Endothelial cell of umbilical vein (primary cell): Measurements from ENCODE around the gene XRN2. TPM values are rescaled to one million over a fixed set of nuclear protein-coding genes. Genes with fewer than 3 reads are reported as not detected.

ENCODE experiments used
- BruUV-seq: library from RNA; stranded (reverse); fragments of 400-500 nt; replicated peaks from 2 replicates; lab custom pipeline; 2021; lab: Mats Ljungman, UMichigan
- CTCF ChIA-PET: fragments of 300-600, 350-600 bp; sonication (Branson Sonifier 250); formaldehyde crosslinking; loops from one replicate; lab custom pipeline; 2021; ENCODE audit warnings: antibody characterized with exemption, inconsistent platforms; lab: Charles Lee
- POLR2A ChIA-PET: fragments of 300-600, 350-600 bp; sonication (Branson Sonifier 250); formaldehyde crosslinking; loops from one replicate; lab custom pipeline; 2021; ENCODE audit warnings: antibody characterized with exemption, inconsistent platforms; lab: Charles Lee
- DNase-seq: peaks from one replicate; pipeline ENCODE4 v3.0.0-alpha.2; 2011; ENCODE audit warnings: low read depth, low spot score
- FAIRE-seq: peaks from 2 replicates; lab custom pipeline; 2011; peaks lifted over from hg19 to GRCh38; lab: Jason Lieb, UNC
- H2AFZ ChIP-seq: 2 replicates; pipeline ENCODE4 v1.6.0; 2012; ENCODE audit warnings: low read depth, low read length, control low read depth, inconsistent platforms
- H3K27ac ChIP-seq: 2 replicates; pipeline ENCODE4 v1.5.1; 2011; ENCODE audit warnings: low read depth, mild to moderate bottlenecking, control low read depth, low read length, moderate library complexity; ENCODE audit not compliant: insufficient read depth
- H3K27me3 ChIP-seq, 2 experiments: 2 replicates each; pipeline versions ENCODE4 v1.6.0 to v1.6.1; 2011; ENCODE audit warnings: low read length in 2 of 2, mixed read lengths in 1 of 2; ENCODE audit not compliant: control insufficient read depth in 2 of 2, insufficient read depth in 2 of 2
- H3K36me3 ChIP-seq, 2 experiments: 2 replicates in 1 of 2; 3 replicates in 1 of 2; pipeline ENCODE4 v1.5.1; 2011; ENCODE audit warnings: low read length in 2 of 2, mild to moderate bottlenecking in 1 of 2, moderate library complexity in 1 of 2; ENCODE audit not compliant: control insufficient read depth in 2 of 2, insufficient read depth in 2 of 2; ENCODE audit errors: extremely low read depth in 1 of 2
- H3K4me1 ChIP-seq: 3 replicates; pipeline ENCODE4 v1.5.1; 2011; ENCODE audit warnings: mild to moderate bottlenecking, low read length; ENCODE audit not compliant: control insufficient read depth, insufficient read depth; ENCODE audit errors: extremely low read depth
- H3K4me2 ChIP-seq: 2 replicates; pipeline ENCODE4 v1.6.1; 2011; ENCODE audit warnings: low read length, control low read depth, mixed read lengths; ENCODE audit not compliant: insufficient read depth
- H3K4me3 ChIP-seq, 3 experiments: fragments of 200-600 bp in 1 of 3; sonication (generic), shearing (Covaris generic) in 1 of 3; replicated peaks in 1 of 3; 2 replicates each; pipeline ENCODE4 v1.5.1; 2011 to 2016; ENCODE audit warnings: control low read depth in 3 of 3, low read length in 3 of 3, mild to moderate bottlenecking in 2 of 3, inconsistent platforms in 1 of 3, low read depth in 1 of 3, moderate library complexity in 1 of 3; ENCODE audit not compliant: insufficient read depth in 1 of 3
- H3K79me2 ChIP-seq: 2 replicates; pipeline ENCODE4 v1.6.0; 2012; ENCODE audit warnings: low read length, inconsistent platforms; ENCODE audit not compliant: control insufficient read depth, insufficient read depth
- H3K9ac ChIP-seq: replicated peaks from 2 replicates; pipeline ENCODE3; 2011; ENCODE audit warnings: low read length, control low read depth; ENCODE audit not compliant: insufficient read depth; ENCODE audit errors: extremely low read depth
- H3K9me1 ChIP-seq: replicated peaks from 3 replicates; pipeline ENCODE4 v1.6.0; 2011; ENCODE audit warnings: mild to moderate bottlenecking, low read length; ENCODE audit not compliant: control insufficient read depth, insufficient read depth; ENCODE audit errors: extremely low read depth
- H3K9me3 ChIP-seq: replicated peaks from 2 replicates; pipeline ENCODE4 v1.5.1; 2012; ENCODE audit warnings: low read length, inconsistent platforms; ENCODE audit not compliant: control insufficient read depth, insufficient read depth
- H4K20me1 ChIP-seq: replicated peaks from 2 replicates; pipeline ENCODE3; 2011; ENCODE audit warnings: mild to moderate bottlenecking, low read length; ENCODE audit not compliant: control insufficient read depth, insufficient read depth; ENCODE audit errors: extremely low read depth
- CTCF ChIP-seq, 2 donors: IDR thresholded peaks; 1 replicate in 1 of 2; 2 replicates in 1 of 2; pipeline ENCODE4 v1.5.1; 2011; ENCODE audit warnings: low read length in 2 of 2, mild to moderate bottlenecking in 2 of 2, moderate library complexity in 2 of 2, control low read depth in 1 of 2, inconsistent platforms in 1 of 2, low read depth in 1 of 2; ENCODE audit not compliant: insufficient read depth in 1 of 2; ENCODE audit errors: extremely low read depth in 1 of 2
- EZH2 ChIP-seq: IDR thresholded peaks from 2 replicates; pipeline ENCODE4 v1.6.1; 2012; ENCODE audit warnings: borderline replicate concordance, low read depth, mild to moderate bottlenecking, moderate library complexity, low read length, inconsistent platforms; ENCODE audit not compliant: severe bottlenecking
- FOS ChIP-seq: IDR thresholded peaks from 2 replicates; pipeline ENCODE4 v1.6.1; 2011; ENCODE audit warnings: mild to moderate bottlenecking, low read length, moderate library complexity, borderline replicate concordance; ENCODE audit not compliant: insufficient read depth
- GATA2 ChIP-seq: IDR thresholded peaks from 2 replicates; pipeline ENCODE4 v1.7.0; 2011; ENCODE audit warnings: low read depth, mild to moderate bottlenecking, moderate library complexity, mixed read lengths, low read length; ENCODE audit not compliant: insufficient read length, insufficient read depth
- JUN ChIP-seq: IDR thresholded peaks from 2 replicates; pipeline ENCODE4 v1.6.1; 2011; ENCODE audit warnings: borderline replicate concordance, low read depth; ENCODE audit not compliant: insufficient read length, insufficient read depth
- MAX ChIP-seq: IDR thresholded peaks from 2 replicates; pipeline ENCODE4 v1.6.1; 2011; ENCODE audit not compliant: insufficient read depth, insufficient read length
- MYC ChIP-seq: IDR thresholded peaks from one replicate; pipeline ENCODE4 v1.6.1; 2011; ENCODE audit warnings: mild to moderate bottlenecking, low read depth, low read length
- POLR2A ChIP-seq: IDR thresholded peaks from 2 replicates; pipeline ENCODE4 v1.6.1; 2012; ENCODE audit warnings: low read depth, mild to moderate bottlenecking, control low read depth, low read length
- POLR2AphosphoS5 ChIP-seq: IDR thresholded peaks from 2 replicates; pipeline ENCODE4 v1.6.1; 2012; ENCODE audit warnings: low read depth, mild to moderate bottlenecking, control low read depth, low read length, moderate library complexity; ENCODE audit not compliant: insufficient read depth
- dilution Hi-C: fragments of 300-500 bp; cut with MboI; formaldehyde crosslinking; loops from one replicate; pipeline ENCODE4 v1.15.0; 2019; ENCODE audit warnings: low sequenced_read_pairs; ENCODE audit not compliant: extremely low pct_ligation_motif_present
- intact Hi-C: fragments of 100-400 bp; cut with micrococcal nuclease; formaldehyde crosslinking; loops from one replicate; pipeline ENCODE4 v1.10.0; 2022
- polyA plus RNA-seq, 4 experiments: library from polyadenylated mRNA; depleted of rRNA in 3 of 4; stranded (reverse) in 3 of 4; unstranded in 1 of 4; fragments of >200 nt; gene quantifications; 2 replicates each; pipeline versions ENCODE4 v1.2.1 to v1.2.3, GENCODE V29; 2011 to 2012; ENCODE audit warnings: missing spikeins in 1 of 4
- total RNA-seq: library from RNA; stranded (reverse); gene quantifications from 2 replicates; pipeline ENCODE4 v1.2.3, GENCODE V29; 2021

Gene XRN2
- total and polyA plus RNA-seq, 2 donors (not counting 3 experiments of a cell fraction or from before 2014, with no cell fraction given), result 32.3 to 66.6 TPM

- Histone ChIP-seq H3K4me3 (no peak overlapping the region), H3K9ac (no peak overlapping the region), H3K9me3 (no peaks in the 10 kb centered on the region), H4K20me1 (peaks cover 3% of the 10 kb centered on the region), H3K4me2 (no peak overlapping the region), H3K27me3 (no peaks in the 10 kb centered on the region), H3K27ac (no peak overlapping the region), H2AFZ (no peak overlapping the region), H3K9me1 (no peaks in the 10 kb centered on the region), H3K79me2 (peaks cover 6% of the 10 kb centered on the region), H3K36me3 (peaks cover 11 to 23% of the 10 kb centered on the region in 2 experiments), H3K4me1 (peaks cover 5% of the 10 kb centered on the region)
- intact Hi-C loops (no loop called here), dilution Hi-C loops (no loop called here)
- ChIA-PET CTCF (interaction anchor here (0.7 kb wide), 1 partner anchor 17 kb away, joined by 3 read pairs; no protein-coding TSS in a partner anchor), POLR2A (no interaction called here)
- FAIRE-seq (no peak), DNase-seq (no peak)
- no TSS peak for BruUV-seq
- TF ChIP-seq POLR2AphosphoS5 (no peak), CTCF (IDR thresholded peaks at IDR 0.05; ENCODE audit: extremely low read depth in 1 of 2, insufficient read depth in 1 of 2, low read depth in 1 of 2, low read length in 2 of 2) (no peak), JUN (no peak), EZH2 (no peak), FOS (no peak), MAX (no peak), POLR2A (no peak), GATA2 (no peak), MYC (no peak)
Measured at GRCh38 chr20:21336455-21337151, 33.5 kb downstream of the XRN2 start.
